Glomerular visceral epithelial cell (primary cell): ENCODE results near the gene NR1I3.
"Not testable (repeated sequence)": the region's sequence is repeated elsewhere in the genome, so short reads cannot be mapped to it uniquely, and the experiment has no call there.

ENCODE experiments used
- DNase-seq: peaks from one replicate; pipeline ENCODE4 v3.0.0-alpha.2; 2016; ENCODE audit errors: extremely low spot score

Gene NR1I3

DNA sequence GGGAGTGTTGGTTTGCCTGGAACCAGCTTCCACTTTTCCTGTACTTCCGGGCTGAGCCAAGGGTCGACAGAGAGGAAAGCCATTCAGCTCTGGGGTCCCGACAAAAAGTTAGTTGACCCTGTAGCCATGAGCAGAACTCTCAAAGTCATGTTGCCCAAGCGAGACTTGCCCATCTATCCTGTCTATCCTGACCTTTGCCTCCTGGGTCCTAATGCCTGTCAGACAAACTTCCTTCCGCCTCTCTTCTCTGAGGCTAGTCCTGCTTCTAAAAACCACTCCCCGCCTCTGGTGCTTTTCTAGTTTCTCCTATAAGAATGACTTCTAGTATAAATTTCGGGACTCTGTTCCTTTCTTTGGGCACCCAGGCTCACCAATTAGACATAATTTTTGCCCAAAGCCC lies 12.8 kb upstream of the NR1I3 start:
- no peak for DNase-seq

- not testable (repeated sequence) for DNase-seq
Observed at GRCh38 chr1:161250100-161250499, 12.1 kb upstream of the NR1I3 start.

- no peak for DNase-seq
Observed at GRCh38 chr1:161244888-161245287, 6.9 kb upstream of the NR1I3 start.

DNA sequence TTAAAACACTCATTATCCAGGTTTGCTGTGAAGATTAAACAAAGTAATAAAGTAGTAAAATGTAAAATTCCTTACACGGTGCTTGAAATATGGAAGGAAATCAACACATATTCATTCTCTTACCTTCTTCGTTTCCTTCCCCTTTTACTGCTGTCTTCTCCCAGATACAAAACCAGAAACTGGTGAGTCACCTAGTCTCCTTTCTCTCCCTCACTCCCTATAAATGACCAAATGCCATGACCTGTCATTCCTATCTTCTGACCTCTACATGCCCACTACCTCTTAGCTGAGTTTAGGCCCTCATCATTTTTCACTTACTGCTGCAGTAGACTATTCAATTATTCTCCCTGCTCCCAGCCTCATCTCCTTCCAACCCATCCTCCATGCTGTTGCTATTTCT lies 4.3 kb upstream of the NR1I3 start:
- no peak for DNase-seq

DNA sequence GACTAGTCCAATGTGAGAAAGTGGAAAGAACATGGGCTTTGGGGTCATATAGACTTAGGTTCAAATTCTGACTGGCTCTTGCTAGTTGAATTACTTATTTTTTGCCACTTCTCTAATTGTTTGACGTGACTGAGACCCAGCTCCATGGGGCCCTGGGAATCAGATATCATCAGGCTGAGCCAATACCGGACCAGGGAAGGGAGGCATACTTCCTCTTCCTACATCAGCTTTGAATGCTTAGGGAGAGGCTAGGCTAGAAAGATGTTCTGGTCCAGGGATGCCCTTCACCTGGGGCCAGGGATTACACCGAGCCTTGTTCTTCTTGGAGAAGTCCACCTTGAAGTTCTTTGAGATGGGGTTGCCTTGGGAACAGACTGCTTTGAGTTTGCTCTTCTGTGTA lies 3.7 kb upstream of the NR1I3 start:
- DNase-seq: no peak

DNA sequence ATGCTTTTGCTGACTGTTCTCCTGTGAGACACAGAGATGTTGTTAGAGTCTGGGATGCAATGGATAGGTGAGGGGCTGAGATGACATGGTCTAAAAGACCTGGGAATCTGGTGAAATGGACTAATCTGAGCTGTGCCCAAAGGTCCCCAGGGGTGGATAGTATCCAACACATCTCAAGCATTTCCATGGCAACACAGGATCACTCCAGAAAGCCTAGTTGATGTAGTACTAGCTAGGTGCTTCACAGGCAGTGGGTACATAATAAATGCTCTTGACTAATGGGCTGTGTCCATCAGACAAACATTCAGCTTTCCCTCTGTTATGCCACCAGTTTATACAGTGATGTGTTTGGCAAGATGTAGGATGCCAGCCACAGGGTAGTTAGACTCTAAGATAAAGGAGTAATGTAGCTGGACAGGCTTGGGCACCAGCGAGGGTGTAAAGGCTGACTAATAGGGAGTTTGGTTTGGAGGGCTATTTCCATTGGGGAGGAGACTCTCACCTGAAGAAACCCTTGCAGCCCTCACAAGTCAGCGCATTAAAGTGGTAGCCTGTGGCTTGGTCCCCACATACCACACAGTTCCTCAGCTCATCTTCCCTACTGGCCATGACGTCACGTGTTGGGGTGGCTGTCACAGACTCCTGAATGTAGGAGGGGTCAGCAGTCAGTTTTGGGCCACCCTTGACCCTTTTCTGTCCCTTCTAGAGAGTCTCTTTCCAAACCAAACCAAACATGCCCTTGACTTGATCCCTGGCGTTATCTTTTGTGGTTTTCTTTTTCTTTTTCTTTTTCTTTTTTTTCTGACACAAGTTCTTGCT lies 1.8 kb downstream of the NR1I3 start:
- no peak for DNase-seq

GRCh38 chr1:161233102-161233501 lies 4.9 kb downstream of the NR1I3 start:
- no peak for DNase-seq

DNA sequence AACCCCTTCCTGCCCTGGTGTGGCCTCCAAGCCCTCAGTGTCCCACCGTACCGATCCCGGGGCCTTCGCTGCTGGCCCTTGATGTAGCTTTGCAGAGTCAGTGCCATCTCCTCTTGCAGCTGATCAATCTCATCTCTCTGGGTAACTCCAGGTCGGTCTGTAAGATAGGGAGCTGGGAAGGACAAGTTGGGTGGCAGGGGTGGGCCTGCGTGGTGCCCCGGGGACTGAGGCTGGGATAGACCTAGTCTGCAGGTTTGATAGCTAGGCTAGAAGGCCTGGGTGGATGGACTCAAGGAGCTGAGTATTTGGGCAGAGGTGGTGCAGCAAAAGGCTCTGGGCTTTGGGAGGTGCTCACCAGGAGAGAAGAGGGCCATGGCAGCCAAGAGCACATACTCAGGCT lies 7.2 kb downstream of the NR1I3 start:
- DNase-seq: no peak

GRCh38 chr1:161229896-161230295 lies 8.1 kb downstream of the NR1I3 start:
- no peak for DNase-seq

DNA sequence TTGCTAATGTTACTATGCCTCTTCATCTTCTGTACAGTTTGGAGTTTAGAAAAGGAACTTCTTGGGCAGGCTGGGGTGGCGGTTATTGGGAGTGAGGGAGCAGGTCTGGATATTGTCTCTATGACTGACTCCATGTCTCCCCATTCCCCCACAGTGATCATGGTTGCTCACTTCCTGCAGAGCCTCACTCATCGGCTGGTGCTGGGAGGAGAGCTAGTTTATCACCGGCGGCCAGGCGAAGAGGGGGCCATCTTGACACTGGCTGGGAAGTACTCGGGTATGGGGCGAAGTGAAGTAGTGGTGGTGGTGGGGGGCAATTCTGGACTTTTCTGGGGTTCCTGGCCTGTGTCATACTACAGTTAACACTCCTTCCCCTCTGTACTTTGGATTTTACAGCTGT lies 10.0 kb downstream of the NR1I3 start:
- no peak for DNase-seq

GRCh38 chr1:161227196-161227871 lies 10.7 kb downstream of the NR1I3 start:
- DNase-seq: peak; percentile 80

DNA sequence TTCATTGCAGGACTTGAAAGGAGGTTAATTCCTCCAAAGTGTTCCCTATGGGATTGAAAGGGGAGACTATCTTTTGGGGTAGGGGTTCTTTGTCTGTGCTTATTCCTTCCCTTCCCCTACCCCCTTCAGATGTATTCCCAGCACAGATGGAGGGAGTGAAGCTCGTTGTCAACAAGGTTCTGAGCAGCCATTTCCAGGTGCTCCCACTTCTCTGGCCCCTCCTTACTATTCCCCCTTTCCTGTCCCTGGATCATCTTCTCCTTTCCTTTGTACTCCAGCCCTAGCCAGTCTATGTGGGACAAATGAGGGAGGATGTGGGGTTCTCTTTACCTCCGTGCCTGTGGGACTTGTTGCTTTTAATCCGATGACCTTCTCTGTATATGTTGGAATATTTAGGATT lies 11.2 kb downstream of the NR1I3 start:
- no peak for DNase-seq

DNA sequence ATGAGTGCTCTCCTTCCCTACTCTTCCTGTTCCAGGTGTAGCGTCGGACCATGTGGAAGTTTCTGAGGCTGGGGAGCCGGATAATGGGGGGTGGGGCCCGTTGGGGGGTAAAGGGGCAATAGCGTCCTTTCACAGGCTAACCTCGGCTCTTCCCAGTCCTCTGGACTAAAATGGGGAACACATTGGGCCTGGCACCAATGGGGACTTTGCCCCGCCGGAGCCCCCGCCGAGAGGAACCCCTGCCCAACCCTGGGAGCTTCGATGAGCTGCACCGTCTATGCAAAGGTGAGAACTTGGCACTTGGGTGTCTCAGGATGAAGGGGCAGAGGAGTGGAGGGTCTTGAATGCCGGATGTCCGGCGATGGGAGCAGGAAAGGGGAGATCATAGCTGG lies 11.7 kb downstream of the NR1I3 start:
- no peak for DNase-seq

DNA sequence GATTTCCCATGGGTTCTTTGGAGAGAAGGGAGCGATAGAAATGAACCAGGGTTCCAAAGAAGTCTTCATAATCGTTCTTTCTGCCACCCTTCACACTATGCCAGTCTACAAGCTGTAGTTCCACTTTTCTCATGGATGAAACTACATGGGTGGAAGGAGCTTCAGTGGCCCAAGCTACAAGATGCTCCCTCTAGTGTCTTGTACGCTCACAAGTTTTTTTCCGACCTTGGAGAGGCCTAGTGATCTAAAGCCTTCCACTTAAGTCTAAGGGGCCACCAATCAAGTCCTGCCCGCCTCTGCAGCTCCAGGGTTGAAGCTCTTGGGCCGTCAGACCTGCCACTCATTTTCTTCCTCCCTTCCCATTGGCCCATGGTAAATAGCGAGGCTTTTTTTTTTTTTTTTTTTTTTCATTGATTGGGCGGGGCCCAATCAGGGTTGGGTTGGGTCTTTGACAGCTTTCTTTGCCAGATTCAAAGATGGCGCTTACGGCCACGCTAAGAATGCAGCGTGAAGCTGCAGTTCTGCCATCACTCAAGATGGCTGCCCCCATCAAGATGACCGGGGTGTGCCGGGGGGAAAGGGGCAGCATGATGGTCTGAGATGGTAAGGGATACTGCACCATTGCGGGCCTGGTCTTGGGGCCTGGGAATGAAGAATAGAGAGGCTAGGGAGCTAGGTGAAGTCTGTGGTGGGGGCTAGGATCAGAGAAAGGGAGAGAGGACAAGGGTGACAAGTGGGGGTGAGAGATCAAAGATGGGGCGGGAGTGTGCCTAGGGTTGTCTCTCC lies 12.3 kb downstream of the NR1I3 start, which contains the start of gene TOMM40L:
Gene TOMM40L, plus strand, starts transcription at position 527 of the 786 bp plus-strand sequence. CDS start 430 bp downstream, outside the sequence.
- peak; percentile 100 for DNase-seq

DNA sequence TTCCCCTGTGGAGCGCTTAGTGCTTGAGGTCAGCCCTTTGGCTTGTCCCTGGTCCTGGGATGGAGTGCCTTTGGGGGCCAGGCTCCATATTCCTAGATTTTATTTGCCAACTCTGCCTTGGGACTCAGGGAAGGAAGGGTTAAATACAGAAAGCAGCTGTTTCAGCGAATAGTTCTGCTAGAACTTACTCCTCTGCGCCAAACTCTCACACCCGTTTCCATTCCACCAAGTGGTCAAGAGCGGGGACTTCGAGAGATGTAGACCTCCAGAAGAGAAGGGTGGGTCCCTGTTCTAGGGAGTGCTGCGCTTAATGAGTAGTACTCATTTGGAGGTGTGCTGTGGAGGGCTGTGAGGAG lies 12.8 kb downstream of the NR1I3 start:
- DNase-seq: no peak

DNA sequence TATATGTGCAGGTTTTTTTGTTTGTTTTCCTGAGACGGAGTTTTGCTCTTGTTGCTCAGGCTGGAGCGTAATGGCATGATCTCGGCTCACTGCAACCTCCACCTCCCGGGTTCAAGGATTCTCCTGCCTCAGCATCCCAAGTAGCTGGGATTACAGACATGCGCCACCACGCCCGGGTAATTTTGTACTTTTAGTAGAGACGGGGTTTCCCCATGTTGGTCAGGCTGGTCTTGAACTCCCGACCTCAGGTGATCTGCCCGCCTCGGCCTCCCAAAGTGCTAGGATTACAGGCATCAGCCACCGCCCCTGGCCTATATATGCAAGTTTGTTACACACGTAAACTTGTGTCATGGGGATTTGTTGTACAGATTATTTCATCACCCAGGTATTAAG lies 13.3 kb downstream of the NR1I3 start:
- DNase-seq: not testable (repeated sequence)

GRCh38 chr1:161223805-161224694 lies 14.0 kb downstream of the NR1I3 start:
- DNase-seq: no peak

GRCh38 chr1:161222175-161223019 lies 15.6 kb downstream of the NR1I3 start:
- DNase-seq: no peak

DNA sequence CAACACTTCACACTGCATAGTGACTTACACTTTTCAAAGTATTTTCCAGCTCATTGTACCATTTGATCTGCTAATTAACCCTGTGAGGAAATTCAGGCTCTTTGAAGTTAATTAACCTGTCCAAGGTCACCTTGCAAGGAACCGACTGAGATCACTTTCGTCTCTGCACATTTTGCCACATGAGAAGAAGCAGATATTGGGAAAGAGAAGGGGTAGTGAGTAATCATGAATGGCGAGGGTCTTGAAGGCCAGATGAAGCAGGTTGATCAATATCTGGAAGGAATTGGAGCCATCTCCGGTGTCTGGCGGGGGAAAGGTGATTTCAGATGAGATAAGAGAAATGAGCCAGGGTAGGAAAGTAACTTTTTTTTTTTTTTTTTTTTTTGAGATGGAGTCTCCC lies 18.0 kb downstream of the NR1I3 start:
- no peak for DNase-seq

- no peak for DNase-seq
Observed at GRCh38 chr1:161219078-161219892, 18.7 kb downstream of the NR1I3 start.
